Upper lobe of right lung (tissue), 1 donor: ENCODE measurements around the gene ZFYVE9. TPM values are rescaled to one million over a fixed set of nuclear protein-coding genes. Genes with fewer than 3 reads are reported as not detected.
A peak's percentile ranks its signal among the peaks of the same experiment; 100 is the strongest.
"Not testable (repeated sequence)": the region's sequence is repeated elsewhere in the genome, so short reads cannot be mapped to it uniquely, and the experiment has no call there.

Experiments used
- ATAC-seq: fragments of 200-7000 bp; cut with Tn5 transposase; one replicate; pipeline ENCODE4 v1.9.1; 2020; ENCODE audit warnings: mild to moderate bottlenecking, moderate library complexity
- DNase-seq: peaks from one replicate; pipeline ENCODE4 v3.0.0-alpha.2; 2020
- H3K27ac ChIP-seq: fragments of 200-600 bp; one replicate; pipeline ENCODE4 v1.8.0; 2022
- H3K27me3 ChIP-seq: fragments of 200-600 bp; one replicate; pipeline ENCODE4 v1.8.0; 2022; ENCODE audit warnings: mild to moderate bottlenecking
- H3K36me3 ChIP-seq: fragments of 200-600 bp; one replicate; pipeline ENCODE4 v1.8.0; 2022
- H3K4me1 ChIP-seq: fragments of 200-600 bp; one replicate; pipeline ENCODE4 v1.8.0; 2022
- H3K4me3 ChIP-seq: fragments of 200-600 bp; one replicate; pipeline ENCODE4 v1.8.0; 2022; ENCODE audit warnings: mild to moderate bottlenecking
- H3K9me3 ChIP-seq: fragments of 200-600 bp; one replicate; pipeline ENCODE4 v1.8.0; 2022
- intact Hi-C: fragments of 100-400 bp; cut with DNase I; formaldehyde crosslinking; loops from one replicate; pipeline ENCODE4 v1.11.0; 2022
- total RNA-seq: library from RNA; stranded (reverse); fragmentation: NEBNext Ultra II Directional; extraction: Animal tissue kit (Norgen Biotek cat#: 25700); gene quantifications from one replicate; pipeline ENCODE4 v1.2.1, GENCODE V29; 2021
- TF ChIP-seq, protein P1 (sequence below): fragments of 200-600 bp; IDR thresholded peaks from one replicate; pipeline ENCODE4 v1.8.0; 2022; ENCODE audit warnings: antibody characterized with exemption
- donor health status: DM: no; HTN: yes; CAD: no; lungs with severe emphysema.

The ZFYVE9 gene
- total RNA-seq, 1 donor from 2014 or later: 23.9 TPM

GRCh38 chr1:52142220-52143183, 613 bp downstream of the ZFYVE9 start:
- TF ChIP-seq, protein P1, sequence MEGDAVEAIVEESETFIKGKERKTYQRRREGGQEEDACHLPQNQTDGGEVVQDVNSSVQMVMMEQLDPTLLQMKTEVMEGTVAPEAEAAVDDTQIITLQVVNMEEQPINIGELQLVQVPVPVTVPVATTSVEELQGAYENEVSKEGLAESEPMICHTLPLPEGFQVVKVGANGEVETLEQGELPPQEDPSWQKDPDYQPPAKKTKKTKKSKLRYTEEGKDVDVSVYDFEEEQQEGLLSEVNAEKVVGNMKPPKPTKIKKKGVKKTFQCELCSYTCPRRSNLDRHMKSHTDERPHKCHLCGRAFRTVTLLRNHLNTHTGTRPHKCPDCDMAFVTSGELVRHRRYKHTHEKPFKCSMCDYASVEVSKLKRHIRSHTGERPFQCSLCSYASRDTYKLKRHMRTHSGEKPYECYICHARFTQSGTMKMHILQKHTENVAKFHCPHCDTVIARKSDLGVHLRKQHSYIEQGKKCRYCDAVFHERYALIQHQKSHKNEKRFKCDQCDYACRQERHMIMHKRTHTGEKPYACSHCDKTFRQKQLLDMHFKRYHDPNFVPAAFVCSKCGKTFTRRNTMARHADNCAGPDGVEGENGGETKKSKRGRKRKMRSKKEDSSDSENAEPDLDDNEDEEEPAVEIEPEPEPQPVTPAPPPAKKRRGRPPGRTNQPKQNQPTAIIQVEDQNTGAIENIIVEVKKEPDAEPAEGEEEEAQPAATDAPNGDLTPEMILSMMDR: no peak
- H3K4me3 ChIP-seq: peak overlapping the region; percentile 85
- H3K4me1 ChIP-seq: peaks cover 17% of the 10 kb centered on the region
- no peaks in the 10 kb centered on the region for H3K36me3 ChIP-seq
- intact Hi-C loops: no loop called here
- DNase-seq (peak; percentile 74), ATAC-seq (peak; percentile 75)
- H3K27me3 ChIP-seq: no peaks in the 10 kb centered on the region
- peak overlapping the region; percentile 91 for H3K27ac ChIP-seq
- no peaks in the 10 kb centered on the region for H3K9me3 ChIP-seq

- Histone ChIP-seq H3K27ac (no peak overlapping the region), H3K4me1 (peaks cover 11% of the 10 kb centered on the region), H3K36me3 (no peaks in the 10 kb centered on the region), H3K27me3 (no peaks in the 10 kb centered on the region), H3K9me3 (no peaks in the 10 kb centered on the region), H3K4me3 (no peak overlapping the region)
- TF ChIP-seq, protein P1: no peak
- ATAC-seq (no peak), DNase-seq (no peak)
- intact Hi-C loops: no loop called here
Measured at GRCh38 chr1:52145137-52145536, 3.2 kb downstream of the ZFYVE9 start.

GRCh38 chr1:52150445-52150844, 8.6 kb downstream of the ZFYVE9 start:
- ATAC-seq, H3K36me3 ChIP-seq, H3K27me3 ChIP-seq, H3K4me1 ChIP-seq, H3K9me3 ChIP-seq, DNase-seq, H3K4me3 ChIP-seq, intact Hi-C loops, H3K27ac ChIP-seq: not testable (repeated sequence)

DNA sequence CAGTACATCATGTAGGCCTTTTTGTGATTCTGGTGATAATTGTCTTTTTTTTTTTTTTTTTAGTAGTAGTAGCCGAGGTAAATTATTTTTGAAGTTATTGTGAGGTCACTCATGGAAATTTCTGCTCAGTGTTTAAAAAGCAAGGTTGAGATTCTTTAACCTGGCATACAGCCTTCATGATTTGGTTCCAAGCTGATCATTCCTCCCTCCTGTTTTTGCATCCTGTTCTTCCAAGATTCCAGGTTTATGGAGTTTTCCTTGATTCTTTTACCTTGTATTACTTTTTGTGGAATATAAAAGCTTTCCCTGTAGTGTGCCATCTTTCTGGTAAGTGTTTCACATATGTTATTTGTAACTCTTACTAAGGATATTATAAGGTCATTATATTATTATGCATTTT, 9.1 kb downstream of the ZFYVE9 start:
- Histone ChIP-seq H3K27ac (no peak overlapping the region), H3K4me3 (no peak overlapping the region), H3K9me3 (no peaks in the 10 kb centered on the region), H3K4me1 (no peaks in the 10 kb centered on the region), H3K27me3 (no peaks in the 10 kb centered on the region), H3K36me3 (no peaks in the 10 kb centered on the region)
- ATAC-seq: no peak
- intact Hi-C loops: no loop called here
- no peak for DNase-seq
- TF ChIP-seq, protein P1: no peak

GRCh38 chr1:52152572-52152971, 10.7 kb downstream of the ZFYVE9 start:
- TF ChIP-seq, protein P1: no peak
- Histone ChIP-seq H3K27me3 (no peaks in the 10 kb centered on the region), H3K9me3 (no peaks in the 10 kb centered on the region), H3K36me3 (no peaks in the 10 kb centered on the region), H3K27ac (no peak overlapping the region), H3K4me3 (no peak overlapping the region), H3K4me1 (no peaks in the 10 kb centered on the region)
- DNase-seq (no peak), ATAC-seq (no peak)
- intact Hi-C loops: no loop called here

DNA sequence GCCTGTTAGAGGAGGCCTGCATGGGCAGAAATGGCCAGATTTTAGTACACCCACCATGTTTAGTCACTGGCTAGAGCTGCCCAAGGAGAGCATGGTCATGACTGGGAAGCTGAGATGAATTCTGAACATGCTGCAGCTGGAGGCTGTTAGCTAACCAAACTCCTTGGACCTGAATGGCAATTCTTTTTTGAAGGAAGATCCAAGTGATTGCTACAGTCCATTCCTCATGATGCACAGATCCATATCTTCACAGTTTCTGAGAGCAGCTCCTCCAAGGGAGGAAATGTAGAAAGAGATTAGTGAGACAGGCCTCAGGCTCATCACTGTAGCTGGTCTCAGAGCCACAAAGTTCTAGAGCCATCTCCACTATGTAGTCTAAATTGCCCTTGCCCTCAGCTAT, 11.1 kb downstream of the ZFYVE9 start:
- DNase-seq: no peak
- no peak for ATAC-seq
- Histone ChIP-seq H3K27me3 (no peaks in the 10 kb centered on the region), H3K4me3 (no peak overlapping the region), H3K4me1 (no peaks in the 10 kb centered on the region), H3K27ac (no peak overlapping the region), H3K9me3 (no peaks in the 10 kb centered on the region), H3K36me3 (no peaks in the 10 kb centered on the region)
- intact Hi-C loops: no loop called here
- TF ChIP-seq, protein P1: no peak
